GM19035 (cell line): ENCODE data around the gene RPS2.

Experiments
- ATAC-seq: cut with Tn5 transposase; IDR thresholded peaks from one replicate; pipeline ENCODE4 v1.9.1; 2021; ENCODE audit not compliant: unreplicated experiment

RPS2 gene

DNA sequence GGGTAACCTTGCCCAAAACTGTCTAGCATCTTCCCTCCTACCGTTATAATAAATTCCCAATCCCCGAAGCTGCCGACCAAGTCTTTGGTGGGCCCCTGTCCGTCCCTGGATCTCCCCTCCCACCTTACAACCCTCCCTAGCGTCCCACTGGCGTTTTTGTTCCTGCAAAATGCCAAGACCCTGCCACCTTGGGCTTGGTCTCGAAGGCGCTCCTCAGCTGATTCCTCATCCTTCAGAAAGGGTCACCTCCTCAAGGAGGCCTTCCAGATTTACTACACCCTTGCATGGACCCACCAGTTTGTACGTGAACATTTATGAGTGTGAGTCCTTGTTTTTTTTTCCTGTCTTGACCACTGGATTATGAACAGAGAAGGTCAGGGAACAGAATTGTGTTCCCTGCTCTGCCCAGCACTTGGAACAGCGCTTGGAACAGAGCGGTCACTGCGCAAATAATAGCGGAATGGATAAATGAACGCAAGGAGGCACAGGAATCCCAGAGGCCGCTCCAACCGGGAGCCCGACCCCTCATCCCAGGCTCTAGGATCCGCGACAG, 18.4 kb upstream of the RPS2 start:
- ATAC-seq: no peak

- no peak for ATAC-seq
Observed at GRCh38 chr16:1982013-1982433, 17.4 kb upstream of the RPS2 start.

DNA sequence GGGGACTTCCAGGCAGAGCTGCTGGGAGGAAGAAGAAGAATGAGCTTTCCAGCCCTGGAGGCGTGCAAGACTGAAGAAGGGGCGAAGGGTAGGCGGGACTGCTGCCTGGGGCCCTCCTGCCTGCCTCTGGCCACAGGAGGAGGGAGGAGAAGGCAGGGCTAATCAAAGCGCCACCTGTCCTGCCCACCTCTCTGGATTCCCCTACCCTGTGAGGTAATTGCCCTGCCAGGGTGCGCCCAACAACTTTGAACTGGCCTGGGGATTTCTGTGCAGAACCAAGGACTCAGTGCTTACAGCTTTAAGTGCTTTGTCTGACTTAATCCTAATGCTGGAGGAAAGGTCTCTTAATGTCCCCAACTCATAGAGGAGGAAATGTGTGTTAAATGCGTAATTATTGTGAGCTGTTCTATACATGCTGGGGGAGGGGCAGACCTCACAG, 16.8 kb upstream of the RPS2 start, which contains the start of gene NOXO1:
Gene NOXO1 (minus strand): TSS at position 72 of the 439 bp plus-strand sequence. CDS start 290 bp downstream, outside the sequence.
- ATAC-seq: no peak

GRCh38 chr16:1980770-1981087, 16.1 kb upstream of the RPS2 start:
- no peak for ATAC-seq

GRCh38 chr16:1980030-1980769, 15.6 kb upstream of the RPS2 start:
- ATAC-seq: no peak

DNA sequence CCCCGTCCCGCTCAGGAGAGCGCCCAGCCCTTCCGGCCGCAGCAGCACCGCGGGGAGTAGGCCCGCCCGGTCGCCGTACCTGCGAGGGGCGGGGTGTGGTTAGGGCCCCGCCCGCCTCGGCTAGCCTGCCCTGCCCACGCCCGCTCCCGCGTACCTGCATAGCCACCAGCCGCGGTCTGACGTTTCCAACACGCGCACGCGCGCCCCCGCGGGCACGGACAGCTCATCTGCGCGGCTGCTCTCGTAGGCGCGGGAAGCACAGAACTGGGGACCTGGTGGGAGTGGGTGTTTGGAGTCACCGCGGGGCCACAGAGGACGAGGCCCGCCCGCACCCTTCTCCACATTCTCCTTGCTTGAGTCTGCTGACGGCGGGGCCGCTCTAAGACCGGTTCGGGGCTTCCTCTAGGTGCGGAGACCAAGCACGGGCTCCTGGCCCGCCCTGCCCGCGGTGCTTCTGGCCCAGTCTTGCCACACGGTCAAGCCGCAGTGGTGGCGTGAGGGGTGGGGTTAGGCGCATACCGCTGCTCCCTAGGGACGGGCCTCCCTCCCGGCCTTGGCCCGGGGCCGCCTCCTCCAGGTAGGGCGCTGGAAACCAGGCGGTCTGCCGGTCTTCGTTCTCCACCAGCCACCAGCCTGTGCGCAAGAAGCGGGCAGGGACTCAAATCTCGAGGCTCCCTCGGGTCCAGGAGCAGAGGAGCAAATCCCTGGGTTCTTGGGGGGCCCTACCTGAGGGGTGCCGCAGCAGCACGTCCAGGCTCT, 14.8 kb upstream of the RPS2 start:
- no peak for ATAC-seq

- ATAC-seq: no peak
Observed at GRCh38 chr16:1978476-1979120, 14.0 kb upstream of the RPS2 start.

DNA sequence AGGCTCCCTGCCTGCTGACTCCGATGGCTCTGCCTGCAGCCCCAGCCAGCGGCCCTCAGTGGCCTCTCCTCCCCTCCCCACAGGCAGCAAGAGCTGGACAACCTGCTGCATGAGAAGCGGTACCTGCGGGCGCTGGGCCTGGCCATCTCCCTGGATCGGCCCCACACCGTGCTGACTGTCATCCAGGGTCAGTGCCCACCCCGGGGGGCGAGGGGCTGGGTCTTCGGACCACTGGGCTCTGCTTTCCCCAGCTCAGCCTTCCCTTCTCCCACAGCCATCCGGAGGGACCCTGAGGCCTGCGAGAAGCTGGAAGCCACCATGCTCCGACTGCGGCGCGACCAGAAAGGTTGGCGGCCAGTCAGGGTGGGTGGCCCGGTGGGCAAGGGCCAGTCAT, 13.2 kb upstream of the RPS2 start:
- no peak for ATAC-seq

DNA sequence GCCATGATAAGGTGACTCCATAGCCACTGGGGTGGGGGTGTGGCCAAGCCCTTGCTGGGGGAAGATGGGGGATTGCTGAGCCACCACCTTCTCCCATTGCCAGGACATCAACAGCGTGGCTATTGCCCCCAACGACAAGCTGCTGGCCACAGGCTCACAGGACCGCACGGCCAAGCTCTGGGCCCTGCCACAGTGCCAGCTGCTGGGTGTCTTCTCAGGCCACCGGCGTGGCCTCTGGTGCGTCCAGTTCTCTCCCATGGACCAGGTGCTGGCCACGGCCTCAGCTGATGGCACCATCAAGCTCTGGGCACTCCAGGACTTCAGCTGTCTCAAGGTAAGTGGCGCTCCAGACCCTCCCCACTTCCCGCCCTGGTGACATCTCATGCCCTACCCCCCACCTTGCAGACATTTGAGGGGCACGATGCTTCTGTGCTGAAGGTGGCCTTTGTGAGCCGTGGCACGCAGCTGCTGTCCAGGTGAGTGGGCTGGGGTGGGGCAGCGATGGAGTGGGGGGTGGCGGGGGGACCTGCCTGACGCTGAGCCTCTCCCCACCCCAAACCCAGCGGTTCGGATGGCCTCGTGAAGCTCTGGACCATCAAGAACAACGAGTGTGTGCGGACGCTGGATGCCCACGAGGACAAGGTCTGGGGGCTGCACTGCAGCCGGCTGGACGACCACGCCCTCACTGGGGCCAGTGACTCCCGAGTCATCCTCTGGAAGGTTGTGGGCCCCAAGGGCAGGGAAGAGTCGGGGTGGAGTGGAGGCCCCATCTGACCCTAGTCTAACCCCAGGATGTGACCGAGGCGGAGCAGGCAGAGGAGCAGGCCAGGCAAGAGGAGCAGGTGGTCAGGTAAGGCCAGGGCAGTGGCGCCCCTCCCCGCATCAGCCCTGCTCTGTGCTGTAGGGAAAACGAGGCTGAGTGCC, 12.6 kb upstream of the RPS2 start:
- no peak for ATAC-seq

- ATAC-seq: no peak
Observed at GRCh38 chr16:1976216-1976520, 11.5 kb upstream of the RPS2 start.

- ATAC-seq: no peak
Observed at GRCh38 chr16:1975432-1976215, 11.0 kb upstream of the RPS2 start.

- no peak for ATAC-seq
Observed at GRCh38 chr16:1974157-1975070, 9.8 kb upstream of the RPS2 start.

GRCh38 chr16:1973461-1974156, 9.0 kb upstream of the RPS2 start:
- no peak for ATAC-seq

- ATAC-seq: peak; percentile 12
Observed at GRCh38 chr16:1972490-1972877, 7.9 kb upstream of the RPS2 start.

DNA sequence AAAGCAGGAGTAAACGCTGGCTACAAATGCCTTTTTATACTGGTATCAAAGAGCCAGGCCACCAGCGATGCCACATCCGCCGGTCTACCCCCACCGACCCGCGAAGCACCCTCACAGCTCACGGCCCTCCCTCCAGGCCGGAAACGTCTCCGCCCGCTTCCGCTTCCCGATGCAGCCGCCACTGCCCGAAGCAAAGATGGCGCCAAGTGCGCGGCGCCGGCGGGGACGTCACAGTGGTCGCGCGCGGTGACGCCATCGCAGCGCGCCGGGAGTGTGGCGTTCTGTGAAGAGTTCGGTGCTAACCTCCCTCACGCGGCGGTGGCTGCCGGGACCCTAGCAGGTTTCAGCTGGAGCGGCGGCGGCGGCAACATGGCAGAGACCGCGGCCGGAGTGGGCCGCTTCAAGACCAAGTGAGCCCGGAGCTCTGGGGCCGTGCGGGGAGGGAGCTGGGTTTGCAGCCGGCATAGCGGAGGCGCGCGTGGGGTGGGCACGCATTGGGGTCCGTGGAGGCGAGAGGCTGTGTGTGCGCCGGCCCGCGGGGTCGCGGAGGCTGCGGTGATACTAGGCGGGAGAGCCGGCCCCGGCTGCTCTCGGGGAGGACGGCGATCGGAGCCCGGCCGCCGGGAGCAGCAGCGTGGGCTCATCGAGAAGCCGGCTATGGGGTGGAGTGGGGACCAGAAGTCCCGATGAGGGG, 7.3 kb upstream of the RPS2 start, which contains the start of gene TBL3:
Gene TBL3 (plus strand): TSS at position 258 of the 694 bp plus-strand sequence. CDS start 112 bp downstream, at position 370.
- ATAC-seq: peak; percentile 72

- ATAC-seq: no peak
Observed at GRCh38 chr16:1968146-1968953, 3.7 kb upstream of the RPS2 start.

- ATAC-seq: no peak
Observed at GRCh38 chr16:1966460-1966859, 1.8 kb upstream of the RPS2 start, which contains the start of gene RNF151. Gene RNF151, plus strand, starts transcription at chr16:1966856. Its CDS starts 26 bp downstream, at chr16:1966882.
